HepG2 (cell line): ENCODE data around the gene NOS1AP.

ENCODE experiments used
- CEBPB ChIP-seq: IDR thresholded peaks from 2 replicates; pipeline ENCODE4 v1.6.1; 2011; ENCODE audit warnings: low read depth, low read length, improper control_type of control experiment, borderline replicate concordance
- CTCF ChIP-seq: sonication (generic); formaldehyde crosslinking; IDR thresholded peaks from 2 replicates; pipeline ENCODE4 v1.5.0; 2020; ENCODE audit warnings: mild to moderate bottlenecking, missing genetic modification reagents, moderate library complexity
- FOXM1 ChIP-seq: sonication (generic); formaldehyde crosslinking; IDR thresholded peaks from 2 replicates; pipeline ENCODE4 v1.5.0; 2020; ENCODE audit warnings: missing genetic modification reagents
- HOMEZ ChIP-seq: IDR thresholded peaks from 2 replicates; pipeline ENCODE4 v1.6.1; 2016; ENCODE audit warnings: low read depth
- KLF11 ChIP-seq: IDR thresholded peaks from 2 replicates; pipeline ENCODE4 v1.6.1; 2016; ENCODE audit warnings: missing compliant biosample characterization
- MAFG ChIP-seq: sonication (generic); formaldehyde crosslinking; IDR thresholded peaks from 2 replicates; pipeline ENCODE4 v1.5.1; 2020; ENCODE audit warnings: mild to moderate bottlenecking, missing genetic modification reagents
- MTA1 ChIP-seq: sonication (generic); formaldehyde crosslinking; IDR thresholded peaks from 2 replicates; pipeline ENCODE4 v1.4.0; 2020; ENCODE audit warnings: missing genetic modification reagents, mild to moderate bottlenecking, borderline replicate concordance
- NR2C2 ChIP-seq: sonication (generic); formaldehyde crosslinking; IDR thresholded peaks from 2 replicates; pipeline ENCODE4 v1.4.0; 2020; ENCODE audit warnings: missing genetic modification reagents, mild to moderate bottlenecking, moderate library complexity, borderline replicate concordance
- POLR2A ChIP-seq, 2 experiments: IDR thresholded peaks; 2 replicates each; pipeline ENCODE4 v1.6.1; 2011; ENCODE audit warnings: low read depth in 2 of 2, low read length in 2 of 2, mild to moderate bottlenecking in 1 of 2, moderate library complexity in 1 of 2; ENCODE audit not compliant: insufficient read depth in 1 of 2
- RBAK ChIP-seq: sonication (generic); formaldehyde crosslinking; IDR thresholded peaks from 2 replicates; pipeline ENCODE4 v1.5.1; 2020; ENCODE audit warnings: mild to moderate bottlenecking, missing genetic modification reagents
- SRSF4 ChIP-seq: fragments of 200-400 bp; formaldehyde crosslinking; IDR thresholded peaks from one replicate; pipeline ENCODE4 v1.6.1; 2018; ENCODE audit warnings: mild to moderate bottlenecking, low read depth, low read length, moderate library complexity; ENCODE audit not compliant: poor library complexity, severe bottlenecking
- ZNF275 ChIP-seq: sonication (generic); formaldehyde crosslinking; IDR thresholded peaks from 2 replicates; pipeline ENCODE4 v1.8.0; 2022; ENCODE audit warnings: missing genetic modification reagents, mild to moderate bottlenecking, inconsistent platforms, borderline replicate concordance

- no peak for TF ChIP-seq HOMEZ
- TF ChIP-seq NR2C2, result no peak
- TF ChIP-seq MTA1, result no peak
- TF ChIP-seq SRSF4, result no peak
- TF ChIP-seq FOXM1 (CRISPR knock-in tag), result no peak
- no peak for TF ChIP-seq CEBPB
- no peak for TF ChIP-seq ZNF275 (CRISPR knock-in tag)
- TF ChIP-seq MAFG (CRISPR knock-in tag), result no peak
- no peak for TF ChIP-seq CTCF
- TF ChIP-seq POLR2A (IDR thresholded peaks at IDR 0.05; ENCODE audit: insufficient read depth in 1 of 2, low read depth in 2 of 2, low read length in 2 of 2), result no peak
- no peak for TF ChIP-seq KLF11
- no peak for TF ChIP-seq RBAK (CRISPR knock-in tag)
These were observed 42.6 kb upstream of the NOS1AP start for GRCh38 chr1:162026881-162027280.
